Measurements from ENCODE around the gene ACYP2.

ACYP2 gene

DNA sequence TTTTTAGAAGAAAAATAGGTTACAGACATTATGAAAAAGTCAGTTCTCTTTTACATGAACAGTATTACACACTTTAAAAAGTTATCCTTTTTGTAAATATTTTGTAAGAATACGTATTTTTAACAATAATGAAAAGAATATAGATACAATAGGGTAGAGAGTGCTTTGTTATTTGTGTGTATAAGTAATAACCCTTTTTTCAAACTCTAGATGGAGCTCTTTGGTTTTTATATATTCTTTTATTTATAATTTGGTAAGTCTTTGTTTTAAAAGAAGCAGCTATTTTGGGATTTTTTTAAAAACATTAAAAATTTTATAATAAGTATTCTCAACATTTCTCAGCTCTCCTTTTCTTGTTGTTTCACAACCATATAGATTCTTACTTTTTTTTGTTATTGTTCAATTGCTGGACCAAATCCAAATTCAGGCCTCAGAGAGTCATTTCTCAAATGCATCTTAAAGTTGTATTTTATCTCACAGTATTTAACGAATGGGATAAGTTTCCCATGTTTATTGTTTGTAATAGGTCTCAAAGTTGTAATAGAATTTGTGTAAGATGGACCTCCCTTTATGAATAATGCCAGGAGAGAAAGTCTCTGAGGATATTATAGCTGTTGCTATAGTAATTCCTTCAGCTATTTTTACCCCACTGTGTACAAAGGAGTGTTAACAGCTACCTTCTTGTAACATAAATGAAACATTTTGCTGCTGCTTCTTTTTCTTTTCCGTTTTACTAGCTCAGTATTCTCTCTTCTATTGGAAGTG lies 46.4 kb downstream of the ACYP2 start:
- DNase-seq (ENCODE audit: low read depth): peak; percentile 20

GRCh38 chr2:54164106-54164505 lies 48.7 kb downstream of the ACYP2 start:
- no peak for DNase-seq (ENCODE audit: low read depth)
- H3K4me3 ChIP-seq (ENCODE audit: low read depth, low read length): no peak overlapping the region
- TF ChIP-seq, protein P1, sequence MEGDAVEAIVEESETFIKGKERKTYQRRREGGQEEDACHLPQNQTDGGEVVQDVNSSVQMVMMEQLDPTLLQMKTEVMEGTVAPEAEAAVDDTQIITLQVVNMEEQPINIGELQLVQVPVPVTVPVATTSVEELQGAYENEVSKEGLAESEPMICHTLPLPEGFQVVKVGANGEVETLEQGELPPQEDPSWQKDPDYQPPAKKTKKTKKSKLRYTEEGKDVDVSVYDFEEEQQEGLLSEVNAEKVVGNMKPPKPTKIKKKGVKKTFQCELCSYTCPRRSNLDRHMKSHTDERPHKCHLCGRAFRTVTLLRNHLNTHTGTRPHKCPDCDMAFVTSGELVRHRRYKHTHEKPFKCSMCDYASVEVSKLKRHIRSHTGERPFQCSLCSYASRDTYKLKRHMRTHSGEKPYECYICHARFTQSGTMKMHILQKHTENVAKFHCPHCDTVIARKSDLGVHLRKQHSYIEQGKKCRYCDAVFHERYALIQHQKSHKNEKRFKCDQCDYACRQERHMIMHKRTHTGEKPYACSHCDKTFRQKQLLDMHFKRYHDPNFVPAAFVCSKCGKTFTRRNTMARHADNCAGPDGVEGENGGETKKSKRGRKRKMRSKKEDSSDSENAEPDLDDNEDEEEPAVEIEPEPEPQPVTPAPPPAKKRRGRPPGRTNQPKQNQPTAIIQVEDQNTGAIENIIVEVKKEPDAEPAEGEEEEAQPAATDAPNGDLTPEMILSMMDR (conservative IDR thresholded peaks at IDR 0.05; ENCODE audit: low read depth, low read length): no peak

More for the DNA sequence above, 46.4 kb downstream of the ACYP2 start:
- TF ChIP-seq, protein P1 (conservative IDR thresholded peaks at IDR 0.05; ENCODE audit: low read depth, low read length): peak; percentile 30
- no peak overlapping the region for H3K4me3 ChIP-seq (ENCODE audit: low read depth, low read length)

DNA sequence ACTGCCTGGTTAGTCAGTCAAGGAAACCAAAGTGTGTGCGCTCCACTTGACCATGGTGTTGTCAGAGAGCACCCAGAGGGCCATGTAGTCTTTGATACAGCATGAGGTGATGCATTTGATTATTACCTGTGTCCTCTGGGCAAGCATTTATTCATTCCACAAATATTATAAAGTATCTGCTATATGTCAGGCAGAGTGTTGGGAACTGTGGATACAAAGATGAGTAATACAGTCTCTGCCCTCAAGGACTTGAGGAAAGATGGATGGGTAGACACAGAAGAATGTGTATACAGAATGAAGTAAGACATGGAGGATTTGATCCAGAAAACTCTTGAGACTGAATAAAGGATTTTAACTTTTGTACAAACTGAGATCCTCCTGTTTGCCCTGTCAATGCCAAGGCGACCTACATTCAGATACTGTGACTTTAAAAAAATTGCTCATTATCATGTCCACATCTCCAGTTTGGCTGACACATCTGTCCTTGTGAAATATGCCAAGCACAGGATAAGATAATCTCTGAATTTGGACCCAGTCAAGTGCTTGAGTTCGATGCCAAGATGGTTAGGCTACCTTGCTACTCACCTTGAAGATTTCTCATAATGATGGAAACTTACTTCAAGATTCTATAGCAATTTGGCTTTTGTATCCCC lies 50.8 kb downstream of the ACYP2 start:
- DNase-seq (ENCODE audit: low read depth): no peak
- H3K4me3 ChIP-seq (ENCODE audit: low read depth, low read length): no peak overlapping the region
- TF ChIP-seq, protein P1 (conservative IDR thresholded peaks at IDR 0.05; ENCODE audit: low read depth, low read length): no peak

DNA sequence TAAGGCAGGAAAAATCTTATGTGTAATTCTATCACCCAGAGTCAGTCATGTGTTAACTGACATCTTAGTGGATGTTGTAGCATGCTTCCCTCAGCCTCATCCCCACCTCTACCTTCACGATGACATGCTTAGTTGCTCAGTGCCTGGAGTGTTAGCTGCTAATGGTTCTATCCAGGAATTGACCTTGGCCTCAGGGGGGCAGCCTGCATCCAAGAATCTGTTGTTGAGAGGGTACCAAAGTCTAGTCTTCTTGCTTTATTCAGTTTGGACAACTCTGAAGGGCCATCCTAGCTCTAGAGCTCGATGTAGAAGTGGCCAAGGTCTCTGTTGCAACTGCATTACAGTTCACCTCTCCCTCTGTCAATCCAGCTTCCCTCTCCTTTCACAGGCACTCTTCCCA lies 61.2 kb downstream of the ACYP2 start:
- no peak overlapping the region for H3K4me3 ChIP-seq (ENCODE audit: low read depth, low read length)
- TF ChIP-seq, protein P1 (conservative IDR thresholded peaks at IDR 0.05; ENCODE audit: low read depth, low read length): peak; percentile 66
- DNase-seq (ENCODE audit: low read depth): peak; percentile 68

DNA sequence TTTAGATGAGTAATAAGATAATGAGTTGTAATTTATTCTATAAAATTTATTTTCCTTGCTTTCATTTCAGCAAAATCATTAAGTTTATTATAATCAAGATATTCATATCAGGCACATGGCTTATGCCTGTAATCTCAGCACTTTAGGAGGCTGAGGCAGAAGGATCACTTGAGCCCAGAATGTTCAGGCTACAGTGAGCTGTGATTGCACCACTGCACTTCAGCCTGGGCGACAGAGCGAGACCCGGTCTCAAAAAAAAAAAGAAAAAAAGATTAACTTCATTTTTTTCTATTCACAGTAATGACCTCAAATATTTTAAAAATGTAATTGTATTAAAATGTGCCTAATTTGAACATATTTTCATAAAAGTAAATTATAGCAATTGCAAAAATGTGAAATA lies 67.9 kb downstream of the ACYP2 start:
- TF ChIP-seq, protein P1 (conservative IDR thresholded peaks at IDR 0.05; ENCODE audit: low read depth, low read length): no peak
- H3K4me3 ChIP-seq (ENCODE audit: low read depth, low read length): no peak overlapping the region
- no peak for DNase-seq (ENCODE audit: low read depth)

DNA sequence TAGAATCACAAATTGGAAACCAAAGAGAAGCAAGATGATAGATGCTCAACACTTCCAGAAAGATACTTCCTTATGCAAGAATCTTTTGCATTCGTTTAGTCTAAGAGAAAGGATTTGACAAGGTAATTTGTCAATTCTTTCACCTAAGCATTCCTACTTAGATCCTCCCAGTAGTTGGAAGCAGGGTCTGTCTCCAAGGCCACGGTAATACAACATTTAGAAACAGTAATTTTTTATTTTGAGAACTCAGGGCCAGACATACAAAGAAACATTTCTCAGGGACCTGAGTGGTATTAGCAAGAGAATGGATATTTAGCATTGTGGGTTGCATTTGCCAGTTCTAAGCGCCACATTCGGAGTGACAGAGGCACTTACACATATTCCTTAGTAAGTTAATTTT lies 68.6 kb downstream of the ACYP2 start:
- no peak overlapping the region for H3K4me3 ChIP-seq (ENCODE audit: low read depth, low read length)
- TF ChIP-seq, protein P1 (conservative IDR thresholded peaks at IDR 0.05; ENCODE audit: low read depth, low read length): no peak
- DNase-seq (ENCODE audit: low read depth): no peak

Measured in choroid plexus epithelial cell (primary cell).